ENCODE measurements around the gene CFAP46.

CFAP46 gene

DNA sequence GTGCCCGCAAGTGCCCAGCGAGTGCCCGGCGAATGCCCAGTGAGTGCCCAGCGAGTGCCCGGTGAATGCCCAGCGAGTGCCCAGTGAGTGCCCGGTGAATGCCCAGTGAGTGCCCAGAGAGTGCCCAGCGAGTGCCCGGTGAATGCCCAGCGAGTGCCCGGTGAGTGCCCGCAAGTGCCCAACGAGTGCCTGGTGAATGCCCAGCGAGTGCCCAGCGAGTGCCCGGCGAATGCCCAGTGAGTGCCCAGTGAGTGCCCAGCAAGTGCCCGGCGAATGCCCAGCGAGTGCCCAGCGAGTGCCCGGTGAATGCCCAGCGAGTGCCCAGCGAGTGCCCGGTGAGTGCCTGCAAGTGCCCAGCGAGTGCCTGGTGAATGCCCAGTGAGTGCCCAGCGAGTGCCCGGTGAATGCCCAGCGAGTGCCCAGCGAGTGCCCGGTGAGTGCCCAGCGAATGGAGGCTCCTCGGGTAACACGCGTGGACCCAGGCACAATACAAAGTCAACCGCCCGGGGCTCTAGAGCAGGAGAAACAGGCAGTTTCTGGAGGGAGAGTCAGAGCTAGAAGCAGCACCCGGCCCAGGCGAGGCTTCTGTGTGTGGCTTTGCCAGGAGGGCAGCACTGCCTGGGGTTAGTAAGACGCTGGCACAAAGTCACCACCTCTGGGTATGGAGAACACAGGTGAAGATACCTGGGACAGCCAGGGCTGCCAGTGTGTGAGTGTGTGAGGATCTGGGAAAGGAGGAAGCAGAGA, 38.2 kb upstream of the CFAP46 start:
- DNase-seq (ENCODE audit: insufficient read length, low spot score) (no peak), FAIRE-seq (no peak)

DNA sequence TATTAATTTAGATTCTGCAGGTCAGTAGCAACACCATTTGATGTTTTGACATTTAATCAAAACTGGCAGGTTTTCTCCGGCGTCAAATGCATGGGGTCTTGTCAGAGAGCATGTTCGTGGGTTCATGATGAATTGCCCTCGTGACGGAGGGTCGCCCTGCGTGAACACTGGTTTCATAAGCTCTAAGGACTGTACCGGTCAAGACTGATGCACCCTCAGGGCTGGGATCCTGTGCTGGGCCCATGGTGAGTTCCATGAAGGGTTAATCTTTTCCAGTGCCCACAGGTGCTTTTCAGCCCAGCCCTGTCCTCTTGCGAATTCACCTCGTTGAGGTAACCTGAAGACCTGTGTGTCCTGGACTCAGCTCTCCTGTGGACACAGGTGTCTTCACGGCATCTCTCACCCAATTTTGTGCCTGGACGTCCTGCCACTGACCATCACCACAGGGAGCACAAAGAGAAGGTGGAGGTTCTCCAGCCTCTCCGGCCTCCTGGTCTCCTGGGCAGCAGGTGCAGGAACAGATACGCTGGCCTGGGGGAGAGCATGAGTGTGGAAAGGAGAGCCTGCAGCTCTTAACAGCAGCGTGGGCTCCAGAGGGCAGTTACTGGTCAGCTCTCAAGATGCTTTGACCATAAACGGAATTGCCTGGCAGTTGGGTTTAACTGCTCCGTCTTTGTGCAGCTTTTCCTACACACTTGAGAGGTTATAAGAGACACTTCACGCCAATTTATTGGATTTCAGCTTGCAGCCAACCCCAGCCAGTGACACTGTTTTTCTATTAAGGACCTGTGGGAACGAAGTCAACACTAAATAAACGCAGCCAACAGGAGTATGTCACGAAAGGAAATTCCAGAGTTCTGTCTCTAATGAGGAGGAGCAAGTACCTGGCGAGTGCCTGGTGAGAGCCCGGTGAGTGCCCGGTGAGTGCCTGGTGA, 37.4 kb upstream of the CFAP46 start:
- FAIRE-seq = no peak
- DNase-seq (ENCODE audit: insufficient read length, low spot score) = no peak

DNA sequence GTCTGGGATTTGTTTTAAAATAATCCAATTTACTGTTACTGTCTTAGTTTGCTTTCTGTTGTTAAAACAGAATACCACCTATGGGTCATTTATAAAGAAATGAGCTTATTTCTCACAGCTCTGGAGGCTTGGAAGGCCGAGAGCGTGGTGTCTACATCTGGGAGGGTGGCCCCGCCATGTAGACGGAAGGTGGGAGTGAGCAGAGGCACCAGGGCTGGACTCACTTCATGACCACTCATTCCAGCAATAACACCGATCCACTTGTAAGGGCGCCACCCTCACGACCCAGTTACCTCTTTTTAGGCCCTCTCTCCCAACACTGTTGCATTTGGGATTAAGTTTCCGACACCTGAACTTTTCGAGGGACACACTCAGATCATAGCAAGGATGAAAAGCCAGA, 36.2 kb upstream of the CFAP46 start:
- no peak for FAIRE-seq
- DNase-seq (ENCODE audit: insufficient read length, low spot score) = no peak

DNA sequence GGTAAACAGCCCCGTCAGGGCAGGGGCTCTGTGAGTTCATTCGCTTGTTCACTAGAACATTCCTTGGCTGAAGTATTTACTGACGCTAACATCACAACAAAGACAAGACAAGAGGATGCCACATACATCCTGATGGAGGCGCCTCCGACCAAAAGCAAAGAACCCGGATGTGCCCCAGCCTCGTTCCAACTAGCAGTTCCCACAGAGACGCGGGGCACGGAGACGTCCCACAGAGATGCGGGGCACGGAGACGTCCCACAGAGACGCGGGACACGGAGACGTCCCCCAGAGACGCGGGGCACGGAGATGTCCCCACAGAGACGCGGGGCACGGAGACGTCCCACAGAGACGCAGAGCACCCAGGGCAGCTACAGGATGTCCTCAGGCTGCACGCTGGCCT, 35.4 kb upstream of the CFAP46 start:
- DNase-seq (ENCODE audit: insufficient read length, low spot score) = no peak
- no peak for FAIRE-seq

DNA sequence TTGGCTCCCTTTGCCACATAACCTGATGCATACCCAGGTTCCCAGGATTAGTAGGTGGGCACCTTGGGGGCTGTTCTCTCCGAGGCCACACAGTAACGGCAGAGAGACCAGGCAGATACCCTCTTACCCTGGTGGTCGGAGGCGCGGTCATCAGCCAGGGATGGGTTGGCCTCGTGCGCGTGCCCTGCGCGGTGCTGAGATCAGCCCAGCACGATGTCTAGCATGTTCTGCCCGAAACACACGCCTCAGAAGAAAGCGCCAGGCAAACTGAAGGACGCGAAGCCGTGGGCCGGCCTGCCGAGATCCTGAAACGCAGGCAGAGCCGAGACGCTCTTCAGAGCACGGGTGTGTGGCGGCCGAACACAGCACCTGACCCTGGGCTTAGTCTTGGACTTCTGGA, 34.7 kb upstream of the CFAP46 start:
- DNase-seq (ENCODE audit: insufficient read length, low spot score) (no peak), FAIRE-seq (no peak)

DNA sequence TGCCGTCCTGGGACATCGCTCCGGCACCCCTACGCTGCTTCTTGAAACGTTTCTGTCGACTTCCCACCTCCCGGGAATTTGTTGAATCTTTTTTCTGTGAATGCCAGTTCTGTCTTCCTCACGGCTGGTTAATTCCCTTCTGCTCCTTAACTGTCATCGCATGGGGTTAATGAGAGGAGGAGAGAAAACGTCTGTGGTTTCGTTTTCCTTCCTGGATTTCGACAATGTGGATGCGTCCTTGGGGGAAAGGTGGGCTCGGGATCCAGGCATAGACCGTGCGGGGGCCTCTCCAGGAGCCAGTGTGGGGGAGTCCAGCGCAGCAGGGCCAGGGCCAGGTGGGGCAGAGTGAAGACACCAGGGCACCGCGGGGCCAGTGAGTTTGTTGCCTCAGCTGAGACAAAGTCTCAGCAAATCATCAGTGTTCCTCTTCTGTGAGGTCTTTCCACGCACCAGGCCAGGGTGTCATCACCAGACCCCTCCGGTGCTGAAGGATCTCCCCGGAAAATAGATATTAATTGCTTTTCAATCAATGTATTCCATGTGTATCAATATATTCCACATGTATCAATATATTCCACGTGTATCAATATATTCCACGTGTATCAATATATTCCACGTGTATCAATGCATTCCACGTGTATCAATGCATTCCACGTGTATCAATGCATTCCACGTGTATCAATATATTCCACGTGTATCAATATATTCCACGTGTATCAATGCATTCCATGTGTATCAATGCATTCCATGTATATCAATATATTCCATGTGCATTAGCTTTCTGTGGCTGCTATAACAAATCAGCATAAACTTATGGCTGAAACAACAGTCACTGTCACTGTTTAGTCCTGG, 33.7 kb upstream of the CFAP46 start:
- no peak for DNase-seq (ENCODE audit: insufficient read length, low spot score)
- FAIRE-seq = no peak

DNA sequence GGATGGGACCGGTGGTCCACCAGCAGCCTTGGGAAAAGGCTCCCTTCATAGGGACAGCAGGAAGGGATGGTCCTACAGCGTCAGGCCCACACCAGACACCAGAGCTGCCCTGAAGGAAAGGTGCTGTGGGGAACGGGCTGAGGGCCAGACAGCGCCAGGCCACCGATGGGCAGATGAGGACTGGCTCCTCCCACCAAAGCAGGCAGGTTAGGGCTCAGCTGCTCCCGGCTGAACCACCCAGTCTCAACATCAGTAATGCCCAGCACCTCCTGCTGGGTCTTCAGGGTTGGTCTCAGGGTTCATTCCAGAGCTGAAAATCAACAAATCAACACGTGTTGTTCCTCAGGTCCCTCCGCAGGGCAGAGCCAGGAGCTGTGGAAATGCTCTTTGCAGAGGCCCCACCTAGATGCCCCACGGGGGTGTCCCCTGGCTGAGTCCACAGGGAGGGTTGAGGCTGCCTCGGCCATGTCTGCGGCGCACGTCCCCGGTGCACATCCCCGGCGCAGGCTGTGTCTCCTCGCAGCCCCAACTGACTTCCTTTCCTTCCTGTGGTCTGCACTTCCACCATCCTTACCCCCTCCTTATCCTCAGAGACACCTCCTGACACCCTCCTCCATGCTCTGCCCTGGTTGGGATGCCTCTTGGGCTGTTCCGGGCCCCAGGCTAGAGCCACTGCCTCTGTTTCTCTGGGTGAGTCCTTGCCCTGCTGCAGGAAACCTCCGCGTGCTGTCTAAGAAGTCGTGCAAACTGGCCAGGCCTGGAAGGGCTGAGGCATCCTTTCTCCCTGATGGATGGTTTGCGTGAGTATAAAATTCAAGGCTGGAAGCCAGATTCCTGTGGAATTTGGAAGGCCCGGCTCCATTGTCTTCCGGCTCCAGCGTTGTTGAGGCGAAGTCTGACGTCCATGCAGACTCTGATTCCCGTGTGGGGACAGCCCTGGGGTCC, 32.8 kb upstream of the CFAP46 start:
- DNase-seq (ENCODE audit: insufficient read length, low spot score) (no peak), FAIRE-seq (no peak)

DNA sequence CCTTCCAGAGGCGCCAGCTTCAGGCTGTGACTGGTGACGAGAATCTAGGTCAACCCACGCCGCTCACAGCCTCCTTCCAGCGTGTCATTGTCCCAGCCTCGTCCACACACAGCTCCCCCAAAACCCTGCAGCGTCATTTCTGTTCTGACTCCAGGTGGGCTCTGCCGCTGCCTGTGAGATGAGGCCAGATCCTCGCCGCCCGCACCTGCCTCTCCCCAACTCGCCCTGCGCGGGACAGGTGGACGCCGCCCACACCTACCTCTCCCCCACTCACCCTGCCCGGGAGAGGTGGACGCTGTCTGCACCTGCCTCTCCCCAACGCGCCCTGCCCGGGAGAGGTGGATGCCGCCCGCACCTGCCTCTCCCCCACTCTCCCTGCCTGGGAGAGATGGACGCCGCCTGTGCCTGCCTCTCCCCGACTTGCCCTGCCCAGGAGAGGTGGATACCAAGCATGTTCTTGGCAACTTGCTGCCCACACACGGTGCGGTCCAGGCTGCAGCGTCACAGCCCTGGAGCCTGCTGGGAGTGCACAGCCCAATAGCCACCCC, 32.0 kb upstream of the CFAP46 start:
- no peak for FAIRE-seq
- DNase-seq (ENCODE audit: insufficient read length, low spot score) = no peak

DNA sequence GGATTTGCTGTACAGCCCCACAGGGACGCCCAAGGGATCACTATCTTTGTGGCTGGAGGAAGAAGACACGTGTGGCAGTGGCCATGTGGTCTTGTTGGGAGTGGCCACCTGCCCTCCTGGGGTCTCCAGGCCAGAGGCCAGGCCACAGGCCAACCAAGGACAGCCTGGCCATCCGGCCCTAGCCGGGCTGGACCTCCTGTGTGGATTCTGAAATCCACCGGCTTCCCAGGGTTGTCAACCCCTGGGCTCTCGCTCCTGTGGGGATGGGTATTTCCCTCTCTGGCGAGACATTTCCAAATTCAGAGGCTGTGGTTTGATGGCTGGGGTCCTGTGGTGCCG, 31.5 kb upstream of the CFAP46 start:
- no peak for DNase-seq (ENCODE audit: insufficient read length, low spot score)
- no peak for FAIRE-seq

DNA sequence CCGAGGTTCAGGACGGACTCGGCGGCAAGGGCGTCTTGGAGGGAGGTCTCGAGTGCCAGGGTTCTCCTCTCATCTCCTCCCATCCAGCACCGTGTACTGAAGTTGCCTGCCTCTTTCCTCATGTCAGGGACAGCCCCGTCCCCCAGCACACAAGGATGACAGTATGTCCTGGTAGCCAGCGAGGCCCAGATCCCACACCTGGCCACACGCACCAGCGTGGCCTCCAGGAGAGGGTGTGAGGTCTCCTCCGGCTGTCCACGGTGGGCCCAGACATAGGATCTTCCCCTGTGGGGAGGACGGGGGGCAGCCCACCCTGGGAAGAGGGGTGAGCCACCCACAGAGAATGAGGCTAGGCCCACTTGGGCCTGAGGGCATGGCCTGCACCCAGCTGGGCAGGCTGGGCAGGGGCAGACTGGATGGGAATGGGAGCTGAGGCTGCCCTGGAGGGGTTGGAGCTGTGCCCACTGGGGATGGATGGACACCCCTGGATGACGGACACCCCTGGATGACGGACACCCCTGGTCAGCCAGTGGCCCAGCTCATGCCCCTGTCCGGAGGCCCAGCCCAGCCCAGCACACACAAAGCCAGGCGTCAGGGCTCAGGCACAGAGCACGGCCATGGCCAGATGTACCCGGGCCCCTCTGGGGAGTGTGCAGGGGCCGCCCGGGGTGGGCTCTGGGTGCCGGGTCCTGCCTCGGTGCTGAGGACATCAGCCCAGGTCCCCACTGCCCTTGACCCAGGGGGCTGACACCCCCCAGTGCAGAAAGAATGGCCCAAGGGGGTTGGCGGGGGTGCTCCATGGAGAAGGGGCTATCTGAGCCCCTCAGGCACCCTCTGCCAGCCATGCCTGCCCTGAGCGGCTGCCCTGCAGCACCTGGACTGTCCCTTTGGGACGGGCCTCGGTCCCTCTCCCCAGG, 30.9 kb upstream of the CFAP46 start:
- DNase-seq (ENCODE audit: insufficient read length, low spot score) = no peak
- FAIRE-seq = no peak

DNA sequence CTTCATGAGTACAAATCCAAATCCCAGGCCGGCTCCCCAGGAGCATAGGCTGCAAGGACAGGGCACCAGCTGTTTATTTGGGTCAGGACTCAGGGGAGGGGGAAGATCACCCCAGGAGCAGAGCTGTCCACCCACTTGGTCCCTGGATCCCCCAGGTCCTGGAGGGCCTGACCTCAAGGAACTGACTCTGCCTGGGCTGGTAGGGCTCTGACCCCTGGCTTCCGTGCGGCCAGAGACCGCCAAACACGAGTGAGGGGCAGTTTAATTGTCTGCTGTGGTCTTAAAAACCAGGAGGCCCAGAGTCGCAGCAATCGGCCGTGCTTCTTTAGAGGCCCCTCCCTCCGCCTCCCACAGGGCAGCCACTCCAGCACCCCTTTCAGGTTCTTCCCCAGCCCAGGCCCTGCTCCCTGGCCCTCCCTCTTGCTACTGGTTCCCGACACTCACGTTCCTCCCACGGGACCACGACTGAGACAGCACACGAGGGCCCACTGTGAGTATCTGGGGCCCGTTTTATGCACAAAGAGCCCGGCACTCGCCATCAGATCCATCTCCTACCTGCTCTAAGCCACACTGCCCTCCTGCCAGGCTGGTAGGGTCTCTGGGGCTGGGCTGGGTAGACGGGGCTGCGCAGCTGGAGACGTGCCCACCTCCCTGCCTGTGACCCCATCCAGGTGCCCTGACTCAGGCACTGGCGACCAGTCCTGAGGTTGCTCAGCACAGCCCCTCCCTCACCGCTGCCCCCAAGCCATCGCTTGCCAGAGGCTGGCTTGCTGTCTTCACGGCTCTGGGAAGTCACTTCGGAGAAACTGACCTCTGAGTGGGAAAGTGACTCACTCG, 30.0 kb upstream of the CFAP46 start:
- FAIRE-seq (no peak), DNase-seq (ENCODE audit: insufficient read length, low spot score) (no peak)

DNA sequence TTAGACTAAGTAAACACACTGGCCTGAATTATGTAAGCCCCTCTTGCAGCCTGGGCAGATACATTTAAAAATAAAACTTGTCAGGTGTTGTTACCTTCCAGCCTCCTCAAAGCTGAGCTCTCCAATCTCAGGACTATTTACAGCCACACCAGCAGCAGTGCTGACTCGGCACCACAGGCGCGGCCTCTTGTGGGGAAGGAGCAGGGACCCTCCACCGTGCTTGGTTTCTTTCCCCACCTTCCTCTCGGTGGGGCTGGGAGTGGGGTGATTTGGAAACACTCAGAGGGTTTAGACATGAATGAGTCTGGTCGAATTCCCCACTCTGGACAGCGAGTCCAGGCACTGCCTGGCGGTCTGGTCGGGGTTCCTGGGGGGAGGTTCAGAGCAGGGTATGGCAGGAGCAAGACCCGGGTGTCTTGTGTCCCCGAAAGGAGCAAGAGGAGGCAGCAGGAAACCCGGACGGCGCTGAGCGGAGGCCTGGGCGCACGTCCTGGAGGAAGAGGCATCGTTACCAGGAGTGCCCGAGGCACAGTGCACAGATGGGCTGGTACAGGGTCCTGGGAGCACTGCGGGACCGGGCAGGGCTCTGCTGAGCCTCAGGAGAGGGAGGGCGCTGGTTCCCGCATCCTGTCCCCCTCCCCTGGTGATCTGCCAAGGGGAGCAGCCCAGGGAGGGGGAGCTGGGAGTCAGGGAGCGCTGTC, 29.2 kb upstream of the CFAP46 start:
- DNase-seq (ENCODE audit: insufficient read length, low spot score) (no peak), FAIRE-seq (no peak)

DNA sequence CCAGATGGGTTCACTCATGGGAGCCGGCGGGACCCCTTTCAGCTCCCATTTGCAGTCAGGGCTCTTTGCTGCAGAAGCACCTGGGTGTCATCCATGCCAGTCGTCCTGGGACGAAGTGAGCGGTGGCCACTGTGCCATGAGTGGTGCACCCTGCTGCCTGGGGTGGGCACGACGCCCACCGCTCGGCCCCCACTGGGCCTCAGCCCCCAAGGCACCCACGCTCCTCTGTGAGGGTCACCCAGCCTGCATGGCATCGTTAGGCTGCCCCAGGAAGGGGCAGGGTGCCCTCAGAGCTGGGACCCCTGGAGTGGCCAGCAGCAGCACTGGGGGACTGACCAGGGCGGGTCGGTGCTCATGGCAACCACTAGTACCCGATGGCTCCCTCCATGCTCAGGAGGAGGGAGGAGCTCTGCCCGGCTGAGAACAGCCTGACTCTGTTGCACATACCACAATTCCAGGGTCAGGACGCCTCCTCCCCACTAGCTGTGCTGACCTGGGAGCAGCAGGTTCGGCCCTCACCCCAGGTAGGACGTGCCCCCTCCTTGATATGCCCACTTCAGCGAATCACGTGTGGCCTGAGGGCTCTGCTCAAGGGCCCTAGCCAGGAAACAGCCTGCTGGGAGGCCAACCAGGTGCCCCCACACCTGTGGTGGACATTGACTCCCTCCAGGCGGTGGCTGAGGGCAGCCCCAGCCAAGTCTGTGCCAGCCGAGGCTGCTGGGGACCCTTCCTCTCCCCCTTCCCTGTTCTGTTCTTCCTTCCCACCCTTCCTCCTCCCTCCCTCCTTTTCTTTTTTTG, 28.5 kb upstream of the CFAP46 start:
- no peak for FAIRE-seq
- DNase-seq (ENCODE audit: insufficient read length, low spot score) = no peak

DNA sequence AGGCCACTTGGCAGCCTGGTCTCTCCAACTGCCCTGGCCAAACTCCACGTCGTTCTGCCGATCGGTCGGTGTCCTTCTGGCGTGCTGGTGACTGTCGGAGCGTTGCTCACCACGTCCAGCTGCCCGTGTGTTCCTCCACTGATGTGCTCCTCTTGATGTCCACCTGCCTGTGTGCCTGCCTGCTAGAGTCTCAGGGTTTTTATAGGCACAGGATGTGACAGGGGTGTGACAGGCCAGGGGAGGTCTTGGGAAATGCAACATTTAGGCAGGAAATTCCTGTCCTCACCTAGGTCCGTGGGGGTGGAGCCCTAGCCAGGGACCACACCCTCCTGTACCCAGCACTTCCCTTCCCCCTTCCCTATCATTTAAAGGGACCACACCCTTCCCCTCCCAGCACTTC, 25.2 kb upstream of the CFAP46 start:
- no peak for FAIRE-seq
- no peak for DNase-seq (ENCODE audit: insufficient read length, low spot score)

DNA sequence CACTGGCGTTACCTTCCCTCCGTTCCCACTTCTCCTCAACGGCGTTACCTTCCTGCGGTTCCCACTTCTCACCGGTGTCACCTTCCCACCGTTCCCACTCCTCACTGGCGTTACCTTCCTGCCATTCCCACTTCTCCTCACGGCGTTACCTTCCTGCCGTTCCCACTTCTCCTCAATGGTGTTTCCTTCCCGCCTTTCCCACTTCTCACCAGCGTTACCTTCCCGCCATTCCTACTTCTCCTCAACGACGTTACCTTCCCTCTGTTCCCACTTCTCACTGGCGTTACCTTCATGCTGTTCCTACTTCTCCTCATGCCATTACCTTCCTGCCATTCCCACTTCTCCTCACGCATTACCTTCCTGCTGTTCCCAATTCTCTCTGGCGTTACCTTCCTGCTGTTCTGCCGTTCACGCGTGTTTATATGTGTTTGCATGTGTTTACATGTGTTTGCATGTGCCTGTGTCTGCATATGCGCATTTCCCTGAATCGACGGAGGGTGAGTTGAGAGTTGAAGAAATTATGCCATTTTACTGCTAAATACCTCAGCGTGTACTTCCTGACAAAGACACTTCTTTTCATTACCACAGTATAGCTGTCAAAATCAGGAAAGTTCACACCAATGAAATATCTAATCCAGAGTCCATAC, 23.2 kb upstream of the CFAP46 start:
- DNase-seq (ENCODE audit: insufficient read length, low spot score) (no peak), FAIRE-seq (no peak)

Data from HTR-8/SVneo (cell line).